PC-9 (cell line): Measurements from ENCODE around the gene MED13L. TPM values are rescaled to one million over a fixed set of nuclear protein-coding genes. Genes with fewer than 3 reads are reported as not detected.

ENCODE experiments used
- BruUV-seq: library from RNA; stranded (reverse); fragments of 400-500 nt; replicated peaks from 2 replicates; lab custom pipeline; 2021; lab: Mats Ljungman, UMichigan
- CTCF ChIA-PET: fragments of 300-600 bp; sonication (Branson Sonifier 250); formaldehyde crosslinking; loops from one replicate; lab custom pipeline; 2022; ENCODE audit warnings: antibody characterized with exemption; lab: Charles Lee
- POLR2A ChIA-PET: fragments of 300-600 bp; sonication (Branson Sonifier 250); formaldehyde crosslinking; loops from one replicate; lab custom pipeline; 2022; ENCODE audit warnings: antibody characterized with exemption; ENCODE audit not compliant: unreplicated experiment; lab: Charles Lee
- DNase-seq, 2 experiments: peaks; one replicate each; pipeline versions ENCODE4 v3.0.0 to v3.0.0-alpha.2; 2015 to 2022; ENCODE audit warnings: mixed read lengths in 1 of 2
- H2AFZ ChIP-seq: fragments of 200-600 bp; sonication (generic); 2 replicates; pipeline ENCODE4 v1.8.1; 2017; ENCODE audit warnings: antibody characterized with exemption
- H3F3A ChIP-seq: fragments of 200-600 bp; sonication (generic); 2 replicates; pipeline ENCODE4 v1.8.1; 2017; ENCODE audit warnings: antibody characterized with exemption, mild to moderate bottlenecking, low read depth; ENCODE audit not compliant: insufficient read depth
- H3K27ac ChIP-seq: fragments of 200-600 bp; sonication (generic); 2 replicates; pipeline ENCODE4 v1.6.1; 2016; ENCODE audit warnings: mixed run types
- H3K27me3 ChIP-seq: fragments of 200-600 bp; sonication (generic); 2 replicates; pipeline ENCODE4 v1.6.1; 2016; ENCODE audit warnings: low read depth, mixed run types; ENCODE audit not compliant: insufficient read depth
- H3K36me3 ChIP-seq: fragments of 200-600 bp; sonication (generic); 2 replicates; pipeline ENCODE4 v1.6.1; 2016; ENCODE audit warnings: low read depth, mixed run types
- H3K4me1 ChIP-seq: fragments of 200-600 bp; sonication (generic); replicated peaks from 2 replicates; pipeline ENCODE4 v1.6.1; 2016; ENCODE audit warnings: mixed run types; ENCODE audit not compliant: insufficient read depth
- H3K4me2 ChIP-seq: fragments of 200-600 bp; sonication (generic); 2 replicates; pipeline ENCODE4 v1.6.1; 2017; ENCODE audit warnings: mixed run types
- H3K4me3 ChIP-seq: fragments of 200-600 bp; sonication (generic); 2 replicates; pipeline ENCODE4 v1.6.1; 2016; ENCODE audit warnings: mixed run types
- H3K79me2 ChIP-seq: fragments of 200-600 bp; sonication (generic); 2 replicates; pipeline ENCODE4 v1.6.1; 2017; ENCODE audit warnings: low read depth, mixed run types
- H3K9me2 ChIP-seq: fragments of 200-600 bp; sonication (generic); 2 replicates; pipeline ENCODE4 v1.8.1; 2017; ENCODE audit warnings: mild to moderate bottlenecking; ENCODE audit not compliant: insufficient read depth
- H3K9me3 ChIP-seq: fragments of 200-600 bp; sonication (generic); 2 replicates; pipeline ENCODE4 v1.8.1; 2016; ENCODE audit warnings: low read depth; ENCODE audit not compliant: insufficient read depth
- H4K20me1 ChIP-seq: fragments of 200-600 bp; sonication (generic); 2 replicates; pipeline ENCODE4 v1.8.1; 2017; ENCODE audit not compliant: insufficient read depth
- EZH2 ChIP-seq: fragments of 200-600 bp; sonication (generic); IDR thresholded peaks from 2 replicates; pipeline ENCODE4 v1.8.0; 2017; ENCODE audit warnings: antibody characterized with exemption, low read depth
- intact Hi-C: fragments of 100-400 bp; cut with micrococcal nuclease; formaldehyde crosslinking; loops from one replicate; pipeline ENCODE4 v1.10.0; 2022; ENCODE audit not compliant: unreplicated experiment
- total RNA-seq: library from RNA; stranded (reverse); gene quantifications from 2 replicates; pipeline ENCODE4 v1.2.3, GENCODE V29; 2021
- TF ChIP-seq, protein P1 (sequence below): fragments of 200-600 bp; sonication (generic); conservative IDR thresholded peaks from 2 replicates; pipeline ENCODE4 v1.6.1; 2017; ENCODE audit warnings: mixed run types, antibody characterized with exemption, mild to moderate bottlenecking, moderate library complexity

Gene MED13L
- total RNA-seq, 1 experiment from 2014 or later = 89.5 TPM

DNA sequence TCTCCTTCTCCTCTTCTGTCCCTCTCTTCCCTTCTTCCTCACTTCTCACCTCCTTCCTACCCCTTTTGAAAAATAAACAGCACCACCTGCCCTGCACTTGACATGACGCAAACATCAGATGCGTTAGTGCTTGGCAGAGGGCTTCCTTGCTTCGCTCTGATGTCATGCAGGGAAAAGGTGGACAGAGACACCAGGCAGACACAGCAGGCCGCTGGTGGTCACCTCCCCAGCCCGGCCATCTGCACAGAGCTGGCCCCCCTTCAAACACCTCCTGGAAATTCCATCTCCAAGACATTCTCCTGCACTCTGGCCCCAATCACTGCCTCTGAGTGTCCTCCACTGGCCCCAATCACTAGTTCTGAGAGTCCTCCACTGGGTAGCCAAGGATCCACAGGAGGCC is 353.6 kb downstream of the MED13L start:
- CTCF ChIA-PET = no interaction called here
- Histone ChIP-seq H4K20me1 (no peaks in the 10 kb centered on the region), H3K27me3 (peaks cover 33% of the 10 kb centered on the region), H2AFZ (no peak overlapping the region), H3F3A (no peaks in the 10 kb centered on the region), H3K4me3 (no peak overlapping the region), H3K36me3 (no peaks in the 10 kb centered on the region), H3K27ac (no peak overlapping the region), H3K4me2 (no peak overlapping the region), H3K4me1 (no peaks in the 10 kb centered on the region), H3K9me3 (peaks cover 7% of the 10 kb centered on the region; the same call in 1 of the 2 replicates), H3K79me2 (no peaks in the 10 kb centered on the region), H3K9me2 (no peaks in the 10 kb centered on the region)
- TF ChIP-seq EZH2 = no peak
- TF ChIP-seq, protein P1, sequence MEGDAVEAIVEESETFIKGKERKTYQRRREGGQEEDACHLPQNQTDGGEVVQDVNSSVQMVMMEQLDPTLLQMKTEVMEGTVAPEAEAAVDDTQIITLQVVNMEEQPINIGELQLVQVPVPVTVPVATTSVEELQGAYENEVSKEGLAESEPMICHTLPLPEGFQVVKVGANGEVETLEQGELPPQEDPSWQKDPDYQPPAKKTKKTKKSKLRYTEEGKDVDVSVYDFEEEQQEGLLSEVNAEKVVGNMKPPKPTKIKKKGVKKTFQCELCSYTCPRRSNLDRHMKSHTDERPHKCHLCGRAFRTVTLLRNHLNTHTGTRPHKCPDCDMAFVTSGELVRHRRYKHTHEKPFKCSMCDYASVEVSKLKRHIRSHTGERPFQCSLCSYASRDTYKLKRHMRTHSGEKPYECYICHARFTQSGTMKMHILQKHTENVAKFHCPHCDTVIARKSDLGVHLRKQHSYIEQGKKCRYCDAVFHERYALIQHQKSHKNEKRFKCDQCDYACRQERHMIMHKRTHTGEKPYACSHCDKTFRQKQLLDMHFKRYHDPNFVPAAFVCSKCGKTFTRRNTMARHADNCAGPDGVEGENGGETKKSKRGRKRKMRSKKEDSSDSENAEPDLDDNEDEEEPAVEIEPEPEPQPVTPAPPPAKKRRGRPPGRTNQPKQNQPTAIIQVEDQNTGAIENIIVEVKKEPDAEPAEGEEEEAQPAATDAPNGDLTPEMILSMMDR = no peak
- BruUV-seq = no TSS peak
- no peak for DNase-seq
- intact Hi-C loops = no loop called here
- POLR2A ChIA-PET = no interaction called here

DNA sequence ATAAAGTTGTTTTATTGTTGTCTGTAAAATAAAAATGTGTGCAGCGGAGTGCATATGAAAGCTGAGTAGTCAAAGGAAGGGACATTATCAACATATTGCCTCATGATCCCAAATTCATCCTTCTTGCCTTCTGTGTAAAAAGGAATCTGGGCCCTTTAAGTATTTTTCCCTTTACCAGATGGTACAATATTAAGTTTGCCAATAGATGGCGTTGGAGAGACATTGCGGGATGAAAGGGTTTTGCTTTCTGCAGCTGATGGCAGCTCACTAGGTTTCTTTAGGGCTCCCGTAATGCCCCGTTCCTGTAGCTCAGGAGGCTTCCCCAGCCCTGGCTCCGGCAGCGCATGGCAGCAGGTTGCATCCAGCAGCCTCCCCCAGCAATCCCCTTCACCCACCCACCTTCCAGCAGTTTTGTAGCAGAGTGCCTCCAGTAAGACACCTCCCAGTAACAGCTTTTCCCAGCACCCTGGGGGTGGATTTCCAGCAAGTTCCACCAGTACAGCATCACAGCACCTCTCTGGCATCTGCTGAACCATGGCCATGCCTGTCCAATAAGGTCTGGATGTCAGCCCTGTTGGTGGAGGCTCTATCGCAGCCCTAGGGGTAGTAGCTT is 354.4 kb downstream of the MED13L start:
- peak; percentile 3 to 46 for DNase-seq
- peaks cover 7% of the 10 kb centered on the region; the same call in 1 of the 2 replicates for H3K9me3 ChIP-seq
- H3F3A ChIP-seq = no peaks in the 10 kb centered on the region
- H4K20me1 ChIP-seq = no peaks in the 10 kb centered on the region
- H3K27ac ChIP-seq = no peak overlapping the region
- H3K4me3 ChIP-seq = no peak overlapping the region
- ChIA-PET POLR2A (no interaction called here), CTCF (interaction anchor here (1.5 kb wide), 1 partner anchor 786 kb away, joined by 4 read pairs; no protein-coding TSS in a partner anchor)
- intact Hi-C loops = no loop called here
- TF ChIP-seq EZH2 = no peak
- TF ChIP-seq, protein P1 = peak; percentile 70
- H3K36me3 ChIP-seq = no peaks in the 10 kb centered on the region
- no peak overlapping the region for H2AFZ ChIP-seq
- H3K27me3 ChIP-seq = peaks cover 32% of the 10 kb centered on the region
- no TSS peak for BruUV-seq
- no peaks in the 10 kb centered on the region for H3K4me1 ChIP-seq
- H3K4me2 ChIP-seq = no peak overlapping the region
- no peaks in the 10 kb centered on the region for H3K9me2 ChIP-seq
- no peaks in the 10 kb centered on the region for H3K79me2 ChIP-seq

DNA sequence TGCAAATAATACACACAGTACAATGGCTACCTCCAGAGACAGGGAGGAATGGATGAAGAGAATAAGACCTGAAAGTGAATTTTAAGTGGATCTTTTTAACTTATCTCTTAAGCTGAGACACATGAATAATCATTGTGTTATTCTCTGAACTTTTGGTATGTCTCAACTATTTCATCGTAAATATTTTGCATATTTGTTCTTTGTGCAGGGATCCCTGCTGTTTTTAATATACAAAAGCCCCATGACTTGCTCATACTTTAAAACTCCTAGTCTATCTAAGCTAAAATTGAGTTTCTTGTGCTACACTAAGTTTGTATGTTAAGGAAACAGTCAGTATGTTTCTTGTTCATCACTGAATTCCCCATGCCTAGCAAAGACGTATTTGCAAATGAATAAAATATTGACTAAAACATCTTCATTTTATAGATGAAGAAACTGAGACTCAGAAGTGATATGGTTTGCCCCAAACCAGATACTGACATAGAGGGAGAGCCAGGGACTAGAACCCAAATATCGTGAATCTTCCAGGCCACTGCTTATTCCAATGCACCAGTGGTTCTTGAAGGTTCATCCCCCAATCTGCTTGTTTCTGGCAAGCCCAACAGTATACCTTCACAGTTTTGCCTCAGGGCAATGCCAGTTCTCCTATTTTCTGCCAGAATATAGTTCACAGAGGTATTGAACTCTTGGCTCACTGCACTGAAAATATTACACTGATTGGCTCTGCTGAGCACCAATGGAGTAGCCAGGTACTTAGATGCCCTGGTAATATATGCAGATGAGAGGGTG is 356.9 kb downstream of the MED13L start:
- POLR2A ChIA-PET = interaction anchor here (0.7 kb wide), 1 partner anchor 16 kb away, joined by 3 read pairs; no protein-coding TSS in a partner anchor
- CTCF ChIA-PET = no interaction called here

More for the DNA sequence above, 356.9 kb downstream of the MED13L start:
- Histone ChIP-seq H3K4me1 (no peaks in the 10 kb centered on the region), H4K20me1 (no peaks in the 10 kb centered on the region), H2AFZ (no peak overlapping the region), H3K27me3 (peaks cover 32% of the 10 kb centered on the region), H3K36me3 (no peaks in the 10 kb centered on the region), H3K4me2 (no peak overlapping the region), H3K4me3 (no peak overlapping the region), H3K79me2 (no peaks in the 10 kb centered on the region), H3K9me3 (peaks cover 7% of the 10 kb centered on the region; the same call in 1 of the 2 replicates), H3F3A (no peaks in the 10 kb centered on the region), H3K27ac (no peak overlapping the region), H3K9me2 (no peaks in the 10 kb centered on the region)
- intact Hi-C loops = no loop called here
- BruUV-seq = no TSS peak
- TF ChIP-seq EZH2 = no peak
- TF ChIP-seq, protein P1 = no peak
- no peak for DNase-seq
